Left ventricle myocardium inferior (tissue), 1 donor: ENCODE measurements around the gene HSPB1. TPM values are rescaled to one million over a fixed set of nuclear protein-coding genes. Genes with fewer than 3 reads are reported as not detected.

Experiments used
- DNase-seq: peaks from one replicate; pipeline ENCODE4 v3.0.0-alpha.2; 2020
- H3K27ac ChIP-seq: fragments of 200-600 bp; replicated peaks from 2 replicates; pipeline ENCODE4 v1.8.0; 2021
- H3K27me3 ChIP-seq: fragments of 200-600 bp; 2 replicates; pipeline ENCODE4 v1.8.0; 2021; ENCODE audit warnings: low read depth
- H3K36me3 ChIP-seq: fragments of 200-600 bp; 2 replicates; pipeline ENCODE4 v1.8.0; 2021
- H3K4me1 ChIP-seq: fragments of 200-600 bp; 2 replicates; pipeline ENCODE4 v1.8.0; 2021
- H3K4me3 ChIP-seq: fragments of 200-600 bp; 2 replicates; pipeline ENCODE4 v1.8.0; 2021; ENCODE audit warnings: mild to moderate bottlenecking, moderate library complexity
- H3K9me3 ChIP-seq: fragments of 200-600 bp; replicated peaks from 2 replicates; pipeline ENCODE4 v1.8.0; 2021
- CTCF ChIP-seq: fragments of 200-600 bp; IDR thresholded peaks from 2 replicates; pipeline ENCODE4 v1.8.0; 2021; ENCODE audit warnings: antibody characterized with exemption, mild to moderate bottlenecking, borderline replicate concordance
- intact Hi-C: fragments of 100-400 bp; cut with micrococcal nuclease; formaldehyde crosslinking; loops from one replicate; pipeline ENCODE4 v1.11.0; 2022
- total RNA-seq: library from RNA; stranded (reverse); fragmentation: NEBNext Ultra II Directional; extraction: Animal tissue kit (Norgen Biotek cat#: 25700); gene quantifications from one replicate; pipeline ENCODE4 v1.2.1, GENCODE V29; 2021
- donor health status: DM: no; HTN: yes; CAD: no; lungs with severe emphysema.

Gene HSPB1
- total RNA-seq, 1 donor from 2014 or later, result 2,037 TPM

GRCh38 chr7:76317782-76318487 lies 15.5 kb downstream of the HSPB1 start:
- H3K27ac ChIP-seq, result peak overlapping the region; percentile 98
- peak overlapping the region; percentile 91 for H3K4me3 ChIP-seq
- H3K27me3 ChIP-seq, result no peaks in the 10 kb centered on the region
- TF ChIP-seq CTCF, result no peak
- H3K9me3 ChIP-seq, result no peaks in the 10 kb centered on the region
- intact Hi-C loops, result no loop called here
- peak; percentile 98 for DNase-seq
- H3K36me3 ChIP-seq, result no peaks in the 10 kb centered on the region
- H3K4me1 ChIP-seq, result peaks cover 45% of the 10 kb centered on the region

- peak; percentile 72 for DNase-seq
- peak overlapping the region; percentile 91 for H3K4me3 ChIP-seq
- no peaks in the 10 kb centered on the region for H3K27me3 ChIP-seq
- TF ChIP-seq CTCF, result peak; percentile 54
- H3K9me3 ChIP-seq, result no peaks in the 10 kb centered on the region
- intact Hi-C loops, result no loop called here
- no peaks in the 10 kb centered on the region for H3K36me3 ChIP-seq
- peak overlapping the region; percentile 98 for H3K27ac ChIP-seq
- H3K4me1 ChIP-seq, result peaks cover 53% of the 10 kb centered on the region
Observed at GRCh38 chr7:76318488-76319353, 16.2 kb downstream of the HSPB1 start.

GRCh38 chr7:76325092-76325491 lies 22.6 kb downstream of the HSPB1 start:
- TF ChIP-seq CTCF, result no peak
- peaks cover 85% of the 10 kb centered on the region for H3K4me1 ChIP-seq
- H3K27me3 ChIP-seq, result no peaks in the 10 kb centered on the region
- peaks cover 55% of the 10 kb centered on the region for H3K36me3 ChIP-seq
- no peaks in the 10 kb centered on the region for H3K9me3 ChIP-seq
- no peak overlapping the region for H3K4me3 ChIP-seq
- intact Hi-C loops, result no loop called here
- DNase-seq, result no peak
- H3K27ac ChIP-seq, result peak overlapping the region; percentile 60

GRCh38 chr7:76325811-76326210 lies 23.3 kb downstream of the HSPB1 start:
- TF ChIP-seq CTCF, result no peak
- Histone ChIP-seq H3K4me3 (no peak overlapping the region), H3K36me3 (peaks cover 56% of the 10 kb centered on the region), H3K27ac (peak overlapping the region; percentile 60), H3K4me1 (peaks cover 93% of the 10 kb centered on the region), H3K9me3 (no peaks in the 10 kb centered on the region), H3K27me3 (no peaks in the 10 kb centered on the region)
- intact Hi-C loops, result no loop called here
- no peak for DNase-seq

GRCh38 chr7:76326646-76327233 lies 24.3 kb downstream of the HSPB1 start:
- no peaks in the 10 kb centered on the region for H3K9me3 ChIP-seq
- intact Hi-C loops, result no loop called here
- no peaks in the 10 kb centered on the region for H3K27me3 ChIP-seq
- TF ChIP-seq CTCF, result no peak
- peaks cover 96% of the 10 kb centered on the region for H3K4me1 ChIP-seq
- no peak for DNase-seq
- no peak overlapping the region for H3K4me3 ChIP-seq
- H3K36me3 ChIP-seq, result peaks cover 56% of the 10 kb centered on the region
- peak overlapping the region; percentile 60 for H3K27ac ChIP-seq
